Left renal cortex interstitium (tissue), 4 donors: ENCODE measurements around the gene LPAR1. TPM values are rescaled to one million over a fixed set of nuclear protein-coding genes. Genes with fewer than 3 reads are reported as not detected.

Source experiments
- DNase-seq, 4 donors: peaks; one replicate each; pipeline ENCODE4 v3.0.0-alpha.2; 2013; ENCODE audit warnings: low read depth in 4 of 4, low spot score in 2 of 4, missing footprints in 1 of 4
- polyA plus RNA-seq, 4 donors: library from polyadenylated mRNA; unstranded; fragments of 120-200 nt; gene quantifications; one replicate each; pipeline ENCODE4 v1.2.1, GENCODE V29; 2013; ENCODE audit not compliant: insufficient read length in 4 of 4

Gene LPAR1
- polyA plus RNA-seq, 4 donors = 22.9 to 33.1 (median 27.3) TPM

GRCh38 chr9:110967196-110967595, 71.1 kb downstream of the LPAR1 start:
- DNase-seq = no peak

DNA sequence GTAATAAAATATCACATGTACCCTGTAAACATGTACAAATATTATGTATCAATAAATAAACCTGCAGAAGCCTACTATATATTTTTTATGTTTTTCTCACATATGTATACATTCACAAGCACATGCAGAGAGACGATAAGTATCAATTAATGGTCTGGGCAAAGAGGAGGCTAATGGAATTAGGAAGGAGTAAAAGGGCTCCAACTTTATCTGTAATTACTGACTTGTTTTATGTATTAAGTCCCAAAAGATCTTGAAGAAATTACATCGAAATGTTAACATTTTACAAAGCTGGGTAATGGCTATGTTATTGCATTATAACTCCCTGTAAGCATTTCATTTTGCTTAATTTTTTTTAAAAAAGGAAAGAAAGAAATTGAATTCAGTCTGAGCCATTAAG, 78.0 kb downstream of the LPAR1 start:
- no peak for DNase-seq

DNA sequence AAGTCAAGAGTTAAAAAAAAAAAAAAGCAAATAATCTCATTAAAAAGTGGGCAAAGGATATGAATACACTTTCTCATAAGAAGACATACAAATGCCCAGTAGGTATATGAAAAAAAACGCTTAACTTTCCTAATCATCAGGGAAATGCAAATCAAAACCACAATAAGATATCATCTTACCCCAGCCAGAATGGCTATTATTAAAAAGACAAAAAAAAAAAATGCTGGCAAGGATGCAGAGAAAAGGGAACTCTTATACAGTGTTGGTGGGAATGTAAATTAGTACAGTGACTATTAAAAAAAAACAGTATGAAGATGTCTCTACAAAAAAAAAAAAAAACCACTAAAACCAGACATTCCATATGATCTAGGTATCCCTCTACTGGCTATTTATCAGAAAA, 79.4 kb downstream of the LPAR1 start:
- DNase-seq = no peak

GRCh38 chr9:110954822-110955291, 83.4 kb downstream of the LPAR1 start:
- DNase-seq = no peak

DNA sequence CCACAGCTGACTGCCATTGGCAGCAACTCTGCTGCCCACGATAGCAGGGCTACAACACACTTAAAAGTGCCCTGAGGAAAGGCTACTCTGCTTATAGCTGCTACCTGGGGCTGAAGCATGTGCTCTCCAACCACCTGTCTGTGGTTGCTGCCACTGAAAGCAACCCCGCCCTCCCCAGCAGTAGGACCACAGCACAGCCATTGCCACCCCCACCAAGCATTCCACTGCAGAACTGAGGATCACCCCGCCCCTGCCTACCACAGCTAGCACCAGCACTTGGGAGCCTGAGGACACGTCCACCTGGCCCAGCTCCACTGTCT, 85.8 kb downstream of the LPAR1 start:
- no peak for DNase-seq

DNA sequence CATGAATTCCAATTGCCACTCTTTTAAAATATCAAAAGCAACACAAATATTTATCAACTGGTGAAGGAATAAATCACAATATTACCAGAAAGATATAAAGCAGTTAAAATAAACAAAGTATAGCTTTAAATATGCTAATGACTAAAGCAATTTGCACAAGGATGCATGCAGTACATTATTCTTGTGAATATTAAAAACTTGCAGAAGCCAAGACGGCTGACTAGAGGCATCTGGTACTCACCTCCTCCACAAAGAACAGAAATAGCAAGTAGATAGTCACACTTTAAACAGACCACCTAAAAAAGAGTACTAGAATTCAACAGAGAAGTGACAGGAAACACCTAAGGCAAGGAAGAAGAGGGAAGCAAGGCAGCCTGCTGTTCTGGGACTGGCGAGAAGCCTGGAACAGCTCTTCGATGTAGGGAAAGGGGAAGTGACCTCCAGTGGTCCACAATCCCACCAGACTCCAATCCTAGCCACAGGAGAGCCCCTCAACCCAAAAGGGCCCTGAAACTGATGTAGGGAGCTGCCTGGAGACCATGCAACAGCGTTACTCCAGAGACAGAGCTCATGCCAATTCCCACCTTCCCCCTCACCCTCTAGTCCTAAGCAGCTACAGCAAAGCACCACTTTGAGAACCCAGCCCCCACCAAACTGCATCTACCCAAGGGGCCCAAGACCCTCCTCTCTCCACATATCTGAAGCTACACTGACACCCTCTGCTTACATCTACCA, 86.3 kb downstream of the LPAR1 start:
- DNase-seq = no peak

DNA sequence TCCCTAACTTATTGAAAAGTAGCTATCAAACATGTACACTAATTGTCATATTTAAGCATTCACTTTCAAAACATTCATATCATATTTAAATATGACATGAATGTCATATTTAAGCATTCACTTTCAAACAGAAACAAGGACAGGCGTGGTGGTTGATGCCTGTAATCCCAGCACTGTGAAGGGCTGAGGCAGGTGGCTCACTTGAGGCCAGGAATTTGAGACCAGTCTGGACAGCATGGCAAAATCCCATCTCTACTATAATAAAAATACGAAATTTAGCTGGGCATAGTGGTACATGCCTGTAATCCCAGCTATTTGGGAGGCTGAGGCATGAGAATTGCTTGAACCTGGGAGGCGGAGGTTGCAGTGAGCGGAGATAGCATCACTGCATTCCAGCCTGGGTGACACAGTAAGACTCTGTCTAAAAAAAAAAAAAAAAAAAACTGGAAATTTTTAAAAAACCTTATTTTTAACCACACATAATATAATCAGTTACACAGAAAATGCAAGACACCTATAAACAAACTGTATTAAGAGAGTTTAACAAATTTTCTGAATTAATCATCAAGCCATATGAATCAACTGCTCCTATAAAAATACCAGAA, 88.1 kb downstream of the LPAR1 start:
- no peak for DNase-seq

DNA sequence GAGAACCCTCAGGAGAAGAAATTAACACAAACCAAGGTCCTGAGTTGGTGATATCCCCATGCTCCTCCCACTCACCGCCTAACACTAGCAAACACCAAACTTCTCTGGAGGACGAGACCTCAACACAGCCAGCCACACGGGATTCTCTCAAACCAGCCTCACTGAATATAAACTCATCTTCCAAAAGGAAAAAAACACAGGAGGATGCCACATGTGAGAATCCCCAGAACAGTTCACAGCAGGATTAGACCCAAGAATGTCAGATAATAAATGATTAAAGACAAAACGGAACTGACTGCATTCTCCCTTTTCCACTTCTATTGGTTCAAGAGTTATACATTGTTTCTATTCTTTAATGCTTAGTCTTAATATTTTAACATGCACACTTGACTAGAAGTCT, 89.2 kb downstream of the LPAR1 start:
- DNase-seq = no peak

- no peak for DNase-seq
These were observed 90.7 kb downstream of the LPAR1 start for GRCh38 chr9:110947491-110948044.

DNA sequence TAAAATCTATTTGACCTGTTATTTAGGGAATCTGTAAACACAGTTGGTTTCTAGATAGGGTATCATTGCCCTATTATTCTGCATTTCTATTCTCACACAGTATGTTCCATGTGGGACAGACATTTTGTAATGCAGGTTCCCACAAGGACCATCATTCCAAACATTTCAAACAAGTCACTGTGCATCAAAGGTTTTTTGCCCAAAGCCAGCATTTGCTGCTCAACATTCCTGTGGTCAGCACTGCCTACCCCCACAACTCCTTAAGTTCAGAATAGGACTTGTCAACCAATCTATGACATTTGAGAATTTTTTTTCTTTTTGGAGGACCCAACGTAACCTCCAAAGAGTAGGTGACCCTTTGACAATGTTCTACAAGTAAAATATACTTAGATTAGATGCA, 95.7 kb downstream of the LPAR1 start:
- no peak for DNase-seq

GRCh38 chr9:110940951-110941557, 97.2 kb downstream of the LPAR1 start:
- DNase-seq = no peak

DNA sequence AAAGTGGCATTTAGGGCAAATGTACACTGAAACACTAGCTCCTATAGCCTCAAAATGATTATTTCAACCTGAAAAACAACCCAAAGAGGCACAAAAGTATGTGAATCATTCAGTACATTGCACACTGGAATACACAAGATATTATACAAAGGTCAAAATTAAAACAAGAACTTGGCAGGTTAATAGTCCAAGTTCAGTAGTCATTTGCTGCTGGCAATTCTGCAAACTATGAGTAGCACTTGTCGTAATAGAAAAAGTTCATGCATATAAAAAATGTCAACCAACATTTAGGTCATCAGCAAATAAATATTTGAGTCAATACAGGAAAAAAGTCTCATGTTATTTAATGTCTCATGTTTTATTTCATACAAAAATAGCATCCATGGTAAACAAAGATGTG, 98.7 kb downstream of the LPAR1 start:
- no peak for DNase-seq

DNA sequence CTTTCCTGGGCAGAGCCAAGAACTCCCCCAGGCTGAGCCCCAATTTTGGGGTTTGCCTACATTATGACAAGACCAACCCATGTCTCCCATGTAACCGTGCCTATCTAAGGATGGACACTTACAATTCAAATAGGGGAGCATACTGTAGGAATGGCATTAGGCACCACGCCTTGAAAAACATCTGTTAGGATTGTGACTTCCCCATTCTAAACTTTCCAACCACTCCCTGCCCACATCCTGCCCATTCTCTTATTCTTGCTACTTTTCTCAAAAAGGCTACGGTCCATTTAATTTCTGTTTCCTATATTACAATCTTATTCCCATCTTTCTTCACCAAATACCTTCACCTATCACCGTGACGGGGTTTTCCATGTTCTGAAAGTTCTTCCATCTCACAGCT, 99.2 kb downstream of the LPAR1 start:
- no peak for DNase-seq

DNA sequence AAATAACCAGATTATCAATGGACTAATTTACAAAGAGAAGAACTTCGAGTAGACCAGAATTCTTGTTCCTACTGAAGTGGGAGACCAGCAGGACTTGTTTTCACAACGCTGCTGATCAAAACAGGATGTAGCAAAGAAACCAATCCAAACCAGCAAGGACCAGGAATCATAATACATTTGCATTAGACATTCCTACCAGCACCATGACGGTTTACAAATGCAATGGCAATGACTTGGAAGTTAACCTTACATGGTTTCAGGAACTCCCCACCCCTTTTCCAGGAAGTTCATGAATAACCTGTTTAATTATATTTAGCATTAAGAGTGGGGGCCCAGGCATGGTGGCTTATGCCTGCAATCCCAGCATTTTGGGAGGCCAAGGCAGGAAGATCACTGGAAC, 100.0 kb downstream of the LPAR1 start:
- DNase-seq = no peak

DNA sequence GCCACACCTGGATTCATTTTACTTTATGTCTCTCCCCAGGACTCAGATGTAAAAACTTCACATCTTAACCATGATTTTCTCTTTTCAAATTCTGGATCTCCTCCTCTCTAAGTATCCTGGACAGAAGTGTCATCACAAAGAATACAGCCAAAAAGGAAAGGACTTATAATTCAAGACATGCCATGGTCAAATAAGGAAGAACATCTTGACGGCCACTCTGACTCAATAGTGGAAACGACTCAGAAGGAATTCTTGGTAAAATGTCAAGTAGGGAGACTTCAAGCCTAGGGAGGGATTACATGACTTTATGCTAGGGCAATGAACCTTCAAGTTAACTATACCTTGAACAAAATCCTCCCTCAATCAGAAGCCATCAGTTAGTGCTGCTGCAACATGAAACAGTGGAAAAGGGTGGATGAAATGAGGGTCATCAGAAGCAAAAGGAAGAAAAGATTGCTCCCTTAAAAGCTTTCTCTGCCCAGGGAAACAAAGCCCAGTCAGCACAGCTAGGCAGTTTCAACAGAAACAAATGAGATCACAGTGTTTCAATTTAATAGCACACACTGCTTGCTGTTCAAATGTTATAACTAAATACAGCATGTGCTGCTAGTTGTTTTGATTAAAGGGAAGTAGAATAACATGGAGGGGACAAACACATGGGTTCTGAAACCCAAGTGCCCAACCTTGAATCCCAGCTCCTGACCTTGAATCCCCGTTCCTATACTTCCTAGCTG, 101.4 kb downstream of the LPAR1 start:
- no peak for DNase-seq

GRCh38 chr9:110936237-110936636, 102.0 kb downstream of the LPAR1 start:
- DNase-seq = no peak

GRCh38 chr9:110935829-110936228, 102.4 kb downstream of the LPAR1 start:
- DNase-seq = no peak

- no peak for DNase-seq
These were observed 104.8 kb downstream of the LPAR1 start for GRCh38 chr9:110933350-110934001.

DNA sequence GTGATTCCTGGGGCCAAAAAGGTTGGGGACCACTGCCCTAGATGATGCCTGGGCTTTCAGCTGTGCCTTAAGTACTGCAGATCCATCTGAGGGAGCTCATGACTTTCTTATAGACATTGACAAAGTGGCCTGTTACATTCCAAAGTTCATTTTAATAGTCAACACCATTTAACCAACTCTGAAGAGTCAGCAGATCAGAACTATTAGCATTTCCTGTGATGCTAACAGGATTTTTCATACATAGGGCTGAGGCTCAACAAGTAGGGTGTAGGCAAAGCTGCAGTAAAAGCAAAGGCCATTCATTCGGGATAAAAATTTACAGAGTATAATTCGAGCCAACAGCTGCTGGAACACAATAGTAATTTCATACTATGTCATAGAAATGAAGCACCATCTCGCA, 105.4 kb downstream of the LPAR1 start:
- no peak for DNase-seq

- no peak for DNase-seq
These were observed 109.7 kb downstream of the LPAR1 start for GRCh38 chr9:110928599-110928998.
